ENCODE results near the gene ITGB1BP2. TPM values are rescaled to one million over a fixed set of nuclear protein-coding genes. Genes with fewer than 3 reads are reported as not detected.
"Not testable (repeated sequence)": the region's sequence is repeated elsewhere in the genome, so short reads cannot be mapped to it uniquely, and the experiment has no call there.

The ITGB1BP2 gene
- total RNA-seq (2014; rRNA removed; shearing (Covaris generic)): 0.32 and 0.59 TPM in 2 replicates
- polyA plus RNA-seq (2015; cell fraction: cytosol; rRNA removed): 0.06 TPM in 1 of 2 replicates, not detected in the other
- polyA plus RNA-seq (2015; cell fraction: nucleus; rRNA removed): 7.2 and 10.0 TPM in 2 replicates

- in situ Hi-C loops (cut with HindIII; ENCODE audit: low pct_unique_long_range_greater_than_20kb, low sequenced_read_pairs): no loop called here
- peak; percentile 8 for DNase-seq (ENCODE audit: low read depth, low spot score)
Measured at GRCh38 chrX:71301195-71301924, at the start of gene ITGB1BP2. ITGB1BP2 (plus strand) TSS chrX:71301750; CDS start chrX:71301807, 57 bp downstream.

- no peak for DNase-seq (ENCODE audit: low read depth, low spot score)
- in situ Hi-C loops (cut with HindIII; ENCODE audit: low pct_unique_long_range_greater_than_20kb, low sequenced_read_pairs): no loop called here
Measured at GRCh38 chrX:71252221-71252620, 49.3 kb upstream of the ITGB1BP2 start.

GRCh38 chrX:71253253-71254091, 48.1 kb upstream of the ITGB1BP2 start:
- in situ Hi-C loops (cut with HindIII; ENCODE audit: low pct_unique_long_range_greater_than_20kb, low sequenced_read_pairs): no loop called here
- peak; percentile 38 for DNase-seq (ENCODE audit: low read depth, low spot score)

GRCh38 chrX:71254092-71254963, 47.2 kb upstream of the ITGB1BP2 start, which contains the start of gene ZMYM3:
ZMYM3 (minus strand) TSS chrX:71254140; CDS start chrX:71253255, 885 bp downstream.
- peak; percentile 83 for DNase-seq (ENCODE audit: low read depth, low spot score)
- in situ Hi-C loops (cut with HindIII; ENCODE audit: low pct_unique_long_range_greater_than_20kb, low sequenced_read_pairs): no loop called here

- DNase-seq (ENCODE audit: low read depth, low spot score): no peak
- in situ Hi-C loops (cut with HindIII; ENCODE audit: low pct_unique_long_range_greater_than_20kb, low sequenced_read_pairs): no loop called here
Measured at GRCh38 chrX:71256051-71256450, 45.5 kb upstream of the ITGB1BP2 start.

- DNase-seq (ENCODE audit: low read depth, low spot score): no peak
- in situ Hi-C loops (cut with HindIII; ENCODE audit: low pct_unique_long_range_greater_than_20kb, low sequenced_read_pairs): no loop called here
Measured at GRCh38 chrX:71256856-71257255, 44.7 kb upstream of the ITGB1BP2 start.

GRCh38 chrX:71268624-71269023, 32.9 kb upstream of the ITGB1BP2 start:
- in situ Hi-C loops (cut with HindIII; ENCODE audit: low pct_unique_long_range_greater_than_20kb, low sequenced_read_pairs); DNase-seq (ENCODE audit: low read depth, low spot score): not testable (repeated sequence)

- in situ Hi-C loops (cut with HindIII; ENCODE audit: low pct_unique_long_range_greater_than_20kb, low sequenced_read_pairs): no loop called here
- DNase-seq (ENCODE audit: low read depth, low spot score): no peak
Measured at GRCh38 chrX:71269801-71270395, 31.7 kb upstream of the ITGB1BP2 start.

- in situ Hi-C loops (cut with HindIII; ENCODE audit: low pct_unique_long_range_greater_than_20kb, low sequenced_read_pairs); DNase-seq (ENCODE audit: low read depth, low spot score): not testable (repeated sequence)
Measured at GRCh38 chrX:71272313-71272712, 29.2 kb upstream of the ITGB1BP2 start.

GRCh38 chrX:71281300-71281699, 20.2 kb upstream of the ITGB1BP2 start:
- DNase-seq (ENCODE audit: low read depth, low spot score); in situ Hi-C loops (cut with HindIII; ENCODE audit: low pct_unique_long_range_greater_than_20kb, low sequenced_read_pairs): not testable (repeated sequence)

- in situ Hi-C loops (cut with HindIII; ENCODE audit: low pct_unique_long_range_greater_than_20kb, low sequenced_read_pairs): no loop called here
Measured at GRCh38 chrX:71282514-71283402, 18.8 kb upstream of the ITGB1BP2 start.

GRCh38 chrX:71283403-71284143, 18.0 kb upstream of the ITGB1BP2 start, which contains the start of gene NONO:
NONO (plus strand) TSS chrX:71283635; CDS start chrX:71290638, 7,003 bp downstream.
- peak; percentile 98 for DNase-seq (ENCODE audit: low read depth, low spot score)
- in situ Hi-C loops (cut with HindIII; ENCODE audit: low pct_unique_long_range_greater_than_20kb, low sequenced_read_pairs): no loop called here

More at GRCh38 chrX:71282514-71283402, 18.8 kb upstream of the ITGB1BP2 start:
- DNase-seq (ENCODE audit: low read depth, low spot score): no peak

- DNase-seq (ENCODE audit: low read depth, low spot score): no peak
- in situ Hi-C loops (cut with HindIII; ENCODE audit: low pct_unique_long_range_greater_than_20kb, low sequenced_read_pairs): no loop called here
Measured at GRCh38 chrX:71285929-71286328, 15.6 kb upstream of the ITGB1BP2 start.

GRCh38 chrX:71291381-71291780, 10.2 kb upstream of the ITGB1BP2 start:
- in situ Hi-C loops (cut with HindIII; ENCODE audit: low pct_unique_long_range_greater_than_20kb, low sequenced_read_pairs): no loop called here
- no peak for DNase-seq (ENCODE audit: low read depth, low spot score)

- in situ Hi-C loops (cut with HindIII; ENCODE audit: low pct_unique_long_range_greater_than_20kb, low sequenced_read_pairs): no loop called here
- DNase-seq (ENCODE audit: low read depth, low spot score): no peak
Measured at GRCh38 chrX:71292669-71293365, 8.7 kb upstream of the ITGB1BP2 start.

Measured in SK-MEL-5 (cell line).